ENCODE results near the gene MYBPHL. TPM values are rescaled to one million over a fixed set of nuclear protein-coding genes. Genes with fewer than 3 reads are reported as not detected.
A peak's percentile ranks its signal among the peaks of the same experiment; 100 is the strongest.

Gene MYBPHL
- total RNA-seq, 6 experiments from 2014 or later, result not detected

DNA sequence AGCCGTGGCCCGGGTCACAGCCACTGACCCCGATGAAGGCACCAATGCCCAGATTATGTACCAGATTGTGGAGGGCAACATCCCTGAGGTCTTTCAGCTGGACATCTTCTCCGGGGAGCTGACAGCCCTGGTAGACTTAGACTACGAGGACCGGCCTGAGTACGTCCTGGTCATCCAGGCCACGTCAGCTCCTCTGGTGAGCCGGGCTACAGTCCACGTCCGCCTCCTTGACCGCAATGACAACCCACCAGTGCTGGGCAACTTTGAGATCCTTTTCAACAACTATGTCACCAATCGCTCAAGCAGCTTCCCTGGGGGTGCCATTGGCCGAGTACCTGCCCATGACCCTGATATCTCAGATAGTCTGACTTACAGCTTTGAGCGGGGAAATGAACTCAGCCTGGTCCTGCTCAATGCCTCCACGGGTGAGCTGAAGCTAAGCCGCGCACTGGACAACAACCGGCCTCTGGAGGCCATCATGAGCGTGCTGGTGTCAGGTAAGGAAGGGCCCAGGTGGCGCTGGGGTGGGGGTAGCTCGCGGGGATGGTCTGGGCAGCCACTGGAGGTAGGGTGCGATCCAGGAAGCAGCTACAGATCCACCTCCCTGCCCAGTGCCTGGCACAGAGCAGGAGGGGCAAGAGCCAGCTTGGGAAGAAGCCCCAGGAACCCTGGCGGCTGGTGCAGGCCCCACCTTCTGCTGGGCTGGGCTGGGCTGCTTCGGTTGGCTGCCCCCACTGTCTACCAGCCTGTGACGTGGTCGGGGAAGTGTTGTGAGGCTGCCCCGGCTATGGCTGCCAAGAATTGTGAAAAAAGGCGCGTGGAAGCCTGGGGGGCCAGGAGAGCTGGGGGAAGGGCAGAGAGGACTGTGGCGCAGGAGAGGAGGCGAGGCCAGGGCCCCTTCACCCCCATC lies 53.7 kb downstream of the MYBPHL start:
- Histone ChIP-seq H3K27me3 (no peaks in the 10 kb centered on the region), H3K9me3 (no peaks in the 10 kb centered on the region), H3K4me3 (no peak overlapping the region), H3K36me3 (no peaks in the 10 kb centered on the region), H3K27ac (no peak overlapping the region), H3K4me1 (peaks cover 0 to 5% (median 0%) of the 10 kb centered on the region in 4 donors)
- ATAC-seq (no peak), DNase-seq (peak in 1 of 3 donors; percentile 43)
- 64% methylated on average over 5 of the region's 33 CpGs for WGBS (ENCODE audit: insufficient coverage, low coverage, low lambda C conversion rate, missing lambda C conversion rate)
- TF ChIP-seq POLR2A (IDR thresholded peaks at IDR 0.05), result no peak
- TF ChIP-seq, protein P1, sequence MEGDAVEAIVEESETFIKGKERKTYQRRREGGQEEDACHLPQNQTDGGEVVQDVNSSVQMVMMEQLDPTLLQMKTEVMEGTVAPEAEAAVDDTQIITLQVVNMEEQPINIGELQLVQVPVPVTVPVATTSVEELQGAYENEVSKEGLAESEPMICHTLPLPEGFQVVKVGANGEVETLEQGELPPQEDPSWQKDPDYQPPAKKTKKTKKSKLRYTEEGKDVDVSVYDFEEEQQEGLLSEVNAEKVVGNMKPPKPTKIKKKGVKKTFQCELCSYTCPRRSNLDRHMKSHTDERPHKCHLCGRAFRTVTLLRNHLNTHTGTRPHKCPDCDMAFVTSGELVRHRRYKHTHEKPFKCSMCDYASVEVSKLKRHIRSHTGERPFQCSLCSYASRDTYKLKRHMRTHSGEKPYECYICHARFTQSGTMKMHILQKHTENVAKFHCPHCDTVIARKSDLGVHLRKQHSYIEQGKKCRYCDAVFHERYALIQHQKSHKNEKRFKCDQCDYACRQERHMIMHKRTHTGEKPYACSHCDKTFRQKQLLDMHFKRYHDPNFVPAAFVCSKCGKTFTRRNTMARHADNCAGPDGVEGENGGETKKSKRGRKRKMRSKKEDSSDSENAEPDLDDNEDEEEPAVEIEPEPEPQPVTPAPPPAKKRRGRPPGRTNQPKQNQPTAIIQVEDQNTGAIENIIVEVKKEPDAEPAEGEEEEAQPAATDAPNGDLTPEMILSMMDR (IDR thresholded peaks at IDR 0.05), result no peak
- intact Hi-C loops (cut with DNase I), result no loop called here

DNA sequence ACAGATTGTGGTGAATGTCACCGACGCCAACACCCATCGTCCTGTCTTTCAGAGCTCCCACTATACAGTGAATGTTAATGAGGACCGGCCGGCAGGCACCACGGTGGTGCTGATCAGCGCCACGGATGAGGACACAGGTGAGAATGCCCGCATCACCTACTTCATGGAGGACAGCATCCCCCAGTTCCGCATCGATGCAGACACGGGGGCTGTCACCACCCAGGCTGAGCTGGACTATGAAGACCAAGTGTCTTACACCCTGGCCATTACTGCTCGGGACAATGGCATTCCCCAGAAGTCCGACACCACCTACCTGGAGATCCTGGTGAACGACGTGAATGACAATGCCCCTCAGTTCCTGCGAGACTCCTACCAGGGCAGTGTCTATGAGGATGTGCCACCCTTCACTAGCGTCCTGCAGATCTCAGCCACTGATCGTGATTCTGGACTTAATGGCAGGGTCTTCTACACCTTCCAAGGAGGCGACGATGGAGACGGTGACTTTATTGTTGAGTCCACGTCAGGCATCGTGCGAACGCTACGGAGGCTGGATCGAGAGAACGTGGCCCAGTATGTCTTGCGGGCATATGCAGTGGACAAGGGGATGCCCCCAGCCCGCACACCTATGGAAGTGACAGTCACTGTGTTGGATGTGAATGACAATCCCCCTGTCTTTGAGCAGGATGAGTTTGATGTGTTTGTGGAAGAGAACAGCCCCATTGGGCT lies 54.5 kb downstream of the MYBPHL start:
- H3K27ac ChIP-seq, result no peak overlapping the region
- no peaks in the 10 kb centered on the region for H3K27me3 ChIP-seq
- 100% methylated on average over 2 of the region's 31 CpGs for WGBS (ENCODE audit: insufficient coverage, low coverage, low lambda C conversion rate, missing lambda C conversion rate)
- ATAC-seq, result no peak
- no peak overlapping the region for H3K4me3 ChIP-seq
- peak in 1 of 3 donors; percentile 46 for DNase-seq
- H3K4me1 ChIP-seq, result peaks cover 0 to 5% (median 0%) of the 10 kb centered on the region in 4 donors
- TF ChIP-seq, protein P1 (IDR thresholded peaks at IDR 0.05), result no peak
- no peak for TF ChIP-seq POLR2A (IDR thresholded peaks at IDR 0.05)
- no peaks in the 10 kb centered on the region for H3K36me3 ChIP-seq
- intact Hi-C loops (cut with DNase I), result no loop called here
- H3K9me3 ChIP-seq, result no peaks in the 10 kb centered on the region

DNA sequence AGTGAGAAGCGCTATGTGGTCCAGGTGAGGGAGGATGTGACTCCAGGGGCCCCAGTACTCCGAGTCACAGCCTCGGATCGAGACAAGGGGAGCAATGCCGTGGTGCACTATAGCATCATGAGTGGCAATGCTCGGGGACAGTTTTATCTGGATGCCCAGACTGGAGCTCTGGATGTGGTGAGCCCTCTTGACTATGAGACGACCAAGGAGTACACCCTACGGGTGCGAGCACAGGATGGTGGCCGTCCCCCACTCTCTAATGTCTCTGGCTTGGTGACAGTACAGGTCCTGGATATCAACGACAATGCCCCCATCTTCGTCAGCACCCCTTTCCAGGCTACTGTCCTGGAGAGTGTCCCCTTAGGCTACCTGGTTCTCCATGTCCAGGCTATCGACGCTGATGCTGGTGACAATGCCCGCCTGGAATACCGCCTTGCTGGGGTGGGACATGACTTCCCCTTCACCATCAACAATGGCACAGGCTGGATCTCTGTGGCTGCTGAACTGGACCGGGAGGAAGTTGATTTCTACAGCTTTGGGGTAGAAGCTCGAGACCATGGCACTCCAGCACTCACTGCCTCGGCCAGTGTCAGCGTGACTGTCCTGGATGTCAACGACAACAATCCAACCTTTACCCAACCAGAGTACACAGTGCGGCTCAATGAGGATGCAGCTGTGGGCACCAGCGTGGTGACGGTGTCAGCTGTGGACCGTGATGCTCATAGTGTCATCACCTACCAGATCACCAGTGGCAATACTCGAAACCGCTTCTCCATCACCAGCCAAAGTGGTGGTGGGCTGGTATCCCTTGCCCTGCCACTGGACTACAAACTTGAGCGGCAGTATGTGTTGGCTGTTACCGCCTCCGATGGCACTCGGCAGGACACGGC lies 55.3 kb downstream of the MYBPHL start:
- TF ChIP-seq, protein P1 (IDR thresholded peaks at IDR 0.05), result no peak
- TF ChIP-seq POLR2A (IDR thresholded peaks at IDR 0.05), result no peak
- ATAC-seq, result no peak
- Histone ChIP-seq H3K36me3 (no peaks in the 10 kb centered on the region), H3K27ac (no peak overlapping the region), H3K9me3 (no peaks in the 10 kb centered on the region), H3K4me3 (no peak overlapping the region), H3K27me3 (no peaks in the 10 kb centered on the region), H3K4me1 (peaks cover 0 to 5% (median 0%) of the 10 kb centered on the region in 4 donors)
- DNase-seq, result peak in 1 of 3 donors; percentile 36
- 88% methylated on average over 6 of the region's 32 CpGs for WGBS (ENCODE audit: insufficient coverage, low coverage, low lambda C conversion rate, missing lambda C conversion rate)
- intact Hi-C loops (cut with DNase I), result no loop called here

All from right lobe of liver (tissue), 6 donors.